Nephron (organoid): ENCODE measurements around the gene SMURF1.

ENCODE experiments used
- H3K27ac Mint-ChIP-seq, 3 experiments: 2 replicates each; pipeline ENCODE4 v1.8.0; 2020; ENCODE audit warnings: mixed read lengths in 3 of 3, mild to moderate bottlenecking in 2 of 3, moderate library complexity in 1 of 3
- H3K27me3 Mint-ChIP-seq: 2 replicates; pipeline ENCODE4 v1.8.0; 2021; ENCODE audit warnings: low read depth, mild to moderate bottlenecking, moderate library complexity, mixed read lengths
- H3K36me3 Mint-ChIP-seq: 2 replicates; pipeline ENCODE4 v1.8.0; 2020; ENCODE audit warnings: low read depth, mixed read lengths
- H3K4me1 Mint-ChIP-seq: 2 replicates; pipeline ENCODE4 v1.8.0; 2020; ENCODE audit warnings: mixed read lengths
- H3K4me3 Mint-ChIP-seq, 3 experiments: 2 replicates each; pipeline ENCODE4 v1.8.0; 2020; ENCODE audit warnings: mild to moderate bottlenecking in 3 of 3, mixed read lengths in 3 of 3, moderate library complexity in 2 of 3
- H3K9me3 Mint-ChIP-seq: 2 replicates; pipeline ENCODE4 v1.8.0; 2020; ENCODE audit warnings: mixed read lengths
- CTCF ChIP-seq, 3 experiments: fragments of 200-600 bp; sonication (generic); IDR thresholded peaks; one replicate each; pipeline ENCODE4 v1.5.0; 2021; ENCODE audit warnings: antibody characterized with exemption in 3 of 3; ENCODE audit not compliant: unreplicated experiment in 3 of 3

SMURF1 gene

GRCh38 chr7:99184532-99185218 lies 40.8 kb upstream of the SMURF1 start:
- Mint-ChIP-seq H3K36me3 (no peaks in the 10 kb centered on the region), H3K4me1 (no peaks in the 10 kb centered on the region), H3K9me3 (no peaks in the 10 kb centered on the region), H3K4me3 (no peak overlapping the region), H3K27ac (no peak overlapping the region), H3K27me3 (peaks cover 28% of the 10 kb centered on the region)
- TF ChIP-seq CTCF (IDR thresholded peaks at IDR 0.05; ENCODE audit: unreplicated experiment in 3 of 3), result no peak

DNA sequence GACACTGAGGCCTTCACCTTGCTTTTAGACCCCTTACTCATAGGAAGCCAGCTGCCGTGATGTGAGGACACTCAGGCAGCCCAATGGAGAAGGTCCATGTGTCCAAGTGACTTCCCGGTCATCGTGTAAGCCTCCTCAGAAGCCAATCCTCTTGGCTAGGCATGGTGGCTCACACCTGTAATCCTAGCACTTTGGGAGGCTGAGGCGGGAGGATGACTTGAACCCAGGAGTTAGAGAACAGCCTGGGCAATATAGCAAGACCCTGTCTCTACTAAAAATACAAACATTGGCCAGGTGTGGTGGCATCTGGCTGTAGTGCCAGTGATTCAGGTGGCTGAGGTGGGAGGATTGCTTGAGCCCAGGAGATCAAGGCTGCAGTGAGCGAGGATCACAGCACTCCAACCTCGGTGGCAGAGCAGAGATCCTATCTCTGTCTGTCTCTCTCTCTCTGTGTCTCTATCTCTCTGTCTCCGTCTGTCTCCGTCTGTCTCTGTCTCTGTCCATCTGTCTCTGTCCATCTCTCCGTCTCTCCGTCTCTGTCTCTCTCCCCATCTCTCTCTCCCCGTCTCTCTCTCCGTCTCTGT lies 36.3 kb upstream of the SMURF1 start:
- Mint-ChIP-seq H3K4me1 (no peaks in the 10 kb centered on the region), H3K27me3 (peaks cover 28% of the 10 kb centered on the region), H3K36me3 (no peaks in the 10 kb centered on the region), H3K4me3 (no peak overlapping the region), H3K27ac (no peak overlapping the region), H3K9me3 (no peaks in the 10 kb centered on the region)
- no peak for TF ChIP-seq CTCF (IDR thresholded peaks at IDR 0.05; ENCODE audit: unreplicated experiment in 3 of 3)

DNA sequence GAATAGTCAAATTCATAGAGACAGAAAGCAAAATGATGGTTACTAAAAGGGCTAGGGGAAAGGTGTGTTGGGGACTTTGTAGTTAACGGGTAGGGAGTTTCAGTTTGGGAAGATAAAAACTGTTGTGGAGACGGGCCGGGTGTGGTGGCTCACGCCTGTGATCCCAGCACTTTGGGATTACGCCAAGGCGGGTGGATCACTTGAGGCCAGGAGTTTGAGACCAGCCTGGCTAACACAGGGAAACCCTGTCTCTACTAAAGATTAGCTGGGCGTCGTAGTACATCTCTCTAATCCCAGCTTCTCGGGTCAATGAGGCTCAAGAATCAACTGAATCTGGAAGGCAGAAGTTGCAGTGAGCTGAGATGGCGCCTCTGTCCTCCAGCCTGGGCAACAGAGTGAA lies 33.3 kb upstream of the SMURF1 start:
- Mint-ChIP-seq H3K36me3 (no peaks in the 10 kb centered on the region), H3K4me1 (no peaks in the 10 kb centered on the region), H3K9me3 (no peaks in the 10 kb centered on the region), H3K4me3 (no peak overlapping the region), H3K27ac (no peak overlapping the region), H3K27me3 (peaks cover 24% of the 10 kb centered on the region)
- no peak for TF ChIP-seq CTCF (IDR thresholded peaks at IDR 0.05; ENCODE audit: unreplicated experiment in 3 of 3)

GRCh38 chr7:99173787-99174186 lies 29.9 kb upstream of the SMURF1 start:
- H3K9me3 Mint-ChIP-seq, result no peaks in the 10 kb centered on the region
- H3K27me3 Mint-ChIP-seq, result peaks cover 15% of the 10 kb centered on the region
- H3K4me1 Mint-ChIP-seq, result no peaks in the 10 kb centered on the region
- TF ChIP-seq CTCF (IDR thresholded peaks at IDR 0.05; ENCODE audit: unreplicated experiment in 3 of 3), result no peak
- H3K36me3 Mint-ChIP-seq, result no peaks in the 10 kb centered on the region
- H3K27ac Mint-ChIP-seq, result no peak overlapping the region
- no peak overlapping the region for H3K4me3 Mint-ChIP-seq

GRCh38 chr7:99171731-99172130 lies 27.8 kb upstream of the SMURF1 start:
- no peaks in the 10 kb centered on the region for H3K36me3 Mint-ChIP-seq
- no peak overlapping the region for H3K27ac Mint-ChIP-seq
- no peak overlapping the region for H3K4me3 Mint-ChIP-seq
- H3K9me3 Mint-ChIP-seq, result no peaks in the 10 kb centered on the region
- H3K27me3 Mint-ChIP-seq, result peaks cover 15% of the 10 kb centered on the region
- H3K4me1 Mint-ChIP-seq, result no peaks in the 10 kb centered on the region
- TF ChIP-seq CTCF (IDR thresholded peaks at IDR 0.05; ENCODE audit: unreplicated experiment in 3 of 3), result no peak

DNA sequence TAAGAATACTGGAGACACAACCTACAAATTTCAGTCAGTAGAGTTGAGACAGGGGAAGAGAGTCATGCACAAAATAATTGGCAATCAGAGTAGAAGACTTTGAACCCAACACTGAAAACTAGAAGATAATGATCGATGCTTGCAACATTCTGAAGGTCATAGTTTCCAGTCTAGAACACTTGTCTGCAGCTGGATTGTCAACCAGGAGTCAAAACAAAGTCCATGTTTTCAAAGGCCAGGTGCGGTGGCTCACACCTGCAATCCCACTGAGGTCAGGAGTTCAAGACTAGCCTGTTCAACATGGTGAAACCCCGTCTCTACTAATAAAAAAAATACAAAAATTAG lies 26.8 kb upstream of the SMURF1 start:
- Mint-ChIP-seq H3K4me3 (no peak overlapping the region), H3K36me3 (no peaks in the 10 kb centered on the region), H3K27ac (no peak overlapping the region), H3K4me1 (no peaks in the 10 kb centered on the region), H3K27me3 (peaks cover 15% of the 10 kb centered on the region), H3K9me3 (no peaks in the 10 kb centered on the region)
- TF ChIP-seq CTCF (IDR thresholded peaks at IDR 0.05; ENCODE audit: unreplicated experiment in 3 of 3), result no peak
